ENCODE data around the gene SLC12A8.

Gene SLC12A8

DNA sequence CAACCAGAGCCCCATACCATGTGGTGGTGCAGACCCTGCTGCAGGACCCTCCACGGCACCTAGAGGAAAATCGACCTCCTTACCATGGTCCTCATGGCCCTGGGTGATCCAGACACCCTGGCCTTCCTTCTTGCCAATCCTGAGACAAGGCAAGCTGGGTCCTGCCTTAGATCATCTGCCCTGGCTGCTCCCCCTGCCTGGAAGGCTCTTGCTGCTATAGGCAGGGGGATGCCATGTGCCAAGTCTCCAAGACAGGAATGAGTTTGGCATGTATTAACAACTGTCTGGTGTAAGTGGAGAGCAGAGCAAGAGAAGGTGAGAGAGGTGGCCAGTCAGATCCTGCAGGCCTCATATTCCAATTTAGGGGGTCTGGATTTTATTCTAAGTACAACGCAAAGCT, 164.3 kb downstream of the SLC12A8 start:
- no peaks in the 10 kb centered on the region for H3K9me3 ChIP-seq (ENCODE audit: control insufficient read depth, low read length)
- no peaks in the 10 kb centered on the region for H3K27me3 ChIP-seq (ENCODE audit: control insufficient read depth, insufficient read depth, low read length)
- no peak overlapping the region for H3K4me2 ChIP-seq (ENCODE audit: low read length)
- TF ChIP-seq, protein P1, sequence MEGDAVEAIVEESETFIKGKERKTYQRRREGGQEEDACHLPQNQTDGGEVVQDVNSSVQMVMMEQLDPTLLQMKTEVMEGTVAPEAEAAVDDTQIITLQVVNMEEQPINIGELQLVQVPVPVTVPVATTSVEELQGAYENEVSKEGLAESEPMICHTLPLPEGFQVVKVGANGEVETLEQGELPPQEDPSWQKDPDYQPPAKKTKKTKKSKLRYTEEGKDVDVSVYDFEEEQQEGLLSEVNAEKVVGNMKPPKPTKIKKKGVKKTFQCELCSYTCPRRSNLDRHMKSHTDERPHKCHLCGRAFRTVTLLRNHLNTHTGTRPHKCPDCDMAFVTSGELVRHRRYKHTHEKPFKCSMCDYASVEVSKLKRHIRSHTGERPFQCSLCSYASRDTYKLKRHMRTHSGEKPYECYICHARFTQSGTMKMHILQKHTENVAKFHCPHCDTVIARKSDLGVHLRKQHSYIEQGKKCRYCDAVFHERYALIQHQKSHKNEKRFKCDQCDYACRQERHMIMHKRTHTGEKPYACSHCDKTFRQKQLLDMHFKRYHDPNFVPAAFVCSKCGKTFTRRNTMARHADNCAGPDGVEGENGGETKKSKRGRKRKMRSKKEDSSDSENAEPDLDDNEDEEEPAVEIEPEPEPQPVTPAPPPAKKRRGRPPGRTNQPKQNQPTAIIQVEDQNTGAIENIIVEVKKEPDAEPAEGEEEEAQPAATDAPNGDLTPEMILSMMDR (IDR thresholded peaks at IDR 0.05), result no peak
- H3K9ac ChIP-seq, result no peak overlapping the region
- no peaks in the 10 kb centered on the region for H3K4me1 ChIP-seq
- no peak overlapping the region for H3K27ac ChIP-seq
- no peak overlapping the region for H2AFZ ChIP-seq
- H3K36me3 ChIP-seq (ENCODE audit: control insufficient read depth, insufficient read depth, low read length), result no peaks in the 10 kb centered on the region
- peaks cover 2% of the 10 kb centered on the region for H3K79me2 ChIP-seq
- H3K4me3 ChIP-seq (ENCODE audit: low read depth, low read length), result no peak overlapping the region

DNA sequence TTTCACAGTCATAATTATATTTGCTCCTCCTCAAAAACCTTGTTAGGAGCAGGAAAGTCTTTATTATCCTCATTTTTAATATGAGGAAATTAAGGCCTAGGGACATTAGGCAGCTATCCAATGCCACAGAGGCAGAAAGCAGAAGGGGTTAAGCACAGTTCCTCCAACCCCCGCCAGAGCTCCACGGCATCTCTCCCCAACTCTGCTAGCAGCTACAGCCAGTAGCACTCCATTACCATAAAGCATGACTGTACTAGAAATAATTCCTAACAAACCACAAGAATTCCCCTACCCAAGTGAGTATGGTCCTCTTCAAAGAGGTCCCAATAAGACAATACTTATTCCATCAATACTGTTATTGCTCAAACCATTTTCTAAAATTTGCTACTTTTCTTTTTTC, 166.6 kb downstream of the SLC12A8 start:
- Histone ChIP-seq H3K79me2 (peaks cover 2% of the 10 kb centered on the region), H2AFZ (no peak overlapping the region), H3K4me3 (ENCODE audit: low read depth, low read length) (no peak overlapping the region), H3K27me3 (ENCODE audit: control insufficient read depth, insufficient read depth, low read length) (no peaks in the 10 kb centered on the region), H3K36me3 (ENCODE audit: control insufficient read depth, insufficient read depth, low read length) (no peaks in the 10 kb centered on the region), H3K9ac (no peak overlapping the region), H3K27ac (no peak overlapping the region), H3K4me2 (ENCODE audit: low read length) (no peak overlapping the region), H3K4me1 (no peaks in the 10 kb centered on the region), H3K9me3 (ENCODE audit: control insufficient read depth, low read length) (no peaks in the 10 kb centered on the region)
- TF ChIP-seq, protein P1 (IDR thresholded peaks at IDR 0.05), result no peak

DNA sequence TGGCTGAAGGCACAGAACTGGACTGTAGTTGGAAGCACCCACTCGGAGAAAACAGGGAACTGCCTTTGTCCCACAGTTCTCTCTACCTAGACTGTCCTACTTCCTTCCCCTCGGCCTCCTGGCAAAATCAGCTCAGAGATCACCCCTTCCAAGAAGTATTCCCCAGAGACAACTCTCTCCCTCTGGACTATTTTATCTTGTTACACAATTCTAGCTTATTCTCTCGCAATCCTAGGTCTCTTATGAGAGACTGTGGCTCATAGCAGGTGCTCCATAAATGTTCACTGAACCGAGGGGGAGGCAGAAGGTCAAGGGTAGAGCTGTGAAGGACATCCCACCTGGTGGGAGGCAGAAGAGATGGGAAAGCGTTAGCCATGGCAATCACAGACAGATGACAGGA, 167.4 kb downstream of the SLC12A8 start:
- Histone ChIP-seq H3K27ac (peak overlapping the region; percentile 49), H2AFZ (no peak overlapping the region), H3K79me2 (peaks cover 2% of the 10 kb centered on the region), H3K27me3 (ENCODE audit: control insufficient read depth, insufficient read depth, low read length) (no peaks in the 10 kb centered on the region), H3K36me3 (ENCODE audit: control insufficient read depth, insufficient read depth, low read length) (no peaks in the 10 kb centered on the region), H3K4me2 (ENCODE audit: low read length) (no peak overlapping the region), H3K9me3 (ENCODE audit: control insufficient read depth, low read length) (no peaks in the 10 kb centered on the region), H3K4me3 (ENCODE audit: low read depth, low read length) (no peak overlapping the region), H3K9ac (no peak overlapping the region), H3K4me1 (no peaks in the 10 kb centered on the region)
- TF ChIP-seq, protein P1 (IDR thresholded peaks at IDR 0.05), result no peak

DNA sequence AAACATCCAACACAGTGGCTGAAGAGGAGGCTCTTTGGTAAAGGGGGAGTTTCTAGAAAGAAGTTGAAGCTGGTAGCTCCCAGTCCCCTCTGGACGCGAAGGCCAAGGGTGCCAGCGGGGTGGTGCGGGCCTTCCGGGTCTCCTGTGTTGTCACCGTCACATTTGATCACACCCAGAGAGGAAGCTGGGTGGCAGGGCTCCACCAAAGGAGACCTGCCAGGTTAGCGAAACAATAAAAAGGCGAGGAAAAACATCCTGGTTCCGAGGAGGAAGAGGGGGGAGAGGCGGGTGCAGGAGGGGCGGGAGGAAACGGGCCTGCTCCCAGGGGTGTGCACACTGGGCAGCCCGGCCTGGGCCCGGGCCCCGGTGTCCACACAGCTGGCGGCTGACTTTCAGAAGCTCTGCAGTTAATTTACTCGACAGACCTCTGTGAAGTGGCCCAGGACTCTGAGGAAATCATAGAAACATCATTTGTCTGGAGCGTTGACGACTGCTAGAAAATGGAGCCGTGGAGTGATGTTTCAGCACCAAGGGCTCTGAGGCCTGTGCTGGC, 168.9 kb downstream of the SLC12A8 start:
- H3K9me3 ChIP-seq (ENCODE audit: control insufficient read depth, low read length), result no peaks in the 10 kb centered on the region
- peaks cover 2% of the 10 kb centered on the region for H3K79me2 ChIP-seq
- H3K4me2 ChIP-seq (ENCODE audit: low read length), result no peak overlapping the region
- no peaks in the 10 kb centered on the region for H3K36me3 ChIP-seq (ENCODE audit: control insufficient read depth, insufficient read depth, low read length)
- peak overlapping the region; percentile 68 for H3K27ac ChIP-seq
- no peak overlapping the region for H2AFZ ChIP-seq
- no peak overlapping the region for H3K9ac ChIP-seq
- TF ChIP-seq, protein P1 (IDR thresholded peaks at IDR 0.05), result no peak
- no peaks in the 10 kb centered on the region for H3K4me1 ChIP-seq
- no peaks in the 10 kb centered on the region for H3K27me3 ChIP-seq (ENCODE audit: control insufficient read depth, insufficient read depth, low read length)
- H3K4me3 ChIP-seq (ENCODE audit: low read depth, low read length), result no peak overlapping the region

DNA sequence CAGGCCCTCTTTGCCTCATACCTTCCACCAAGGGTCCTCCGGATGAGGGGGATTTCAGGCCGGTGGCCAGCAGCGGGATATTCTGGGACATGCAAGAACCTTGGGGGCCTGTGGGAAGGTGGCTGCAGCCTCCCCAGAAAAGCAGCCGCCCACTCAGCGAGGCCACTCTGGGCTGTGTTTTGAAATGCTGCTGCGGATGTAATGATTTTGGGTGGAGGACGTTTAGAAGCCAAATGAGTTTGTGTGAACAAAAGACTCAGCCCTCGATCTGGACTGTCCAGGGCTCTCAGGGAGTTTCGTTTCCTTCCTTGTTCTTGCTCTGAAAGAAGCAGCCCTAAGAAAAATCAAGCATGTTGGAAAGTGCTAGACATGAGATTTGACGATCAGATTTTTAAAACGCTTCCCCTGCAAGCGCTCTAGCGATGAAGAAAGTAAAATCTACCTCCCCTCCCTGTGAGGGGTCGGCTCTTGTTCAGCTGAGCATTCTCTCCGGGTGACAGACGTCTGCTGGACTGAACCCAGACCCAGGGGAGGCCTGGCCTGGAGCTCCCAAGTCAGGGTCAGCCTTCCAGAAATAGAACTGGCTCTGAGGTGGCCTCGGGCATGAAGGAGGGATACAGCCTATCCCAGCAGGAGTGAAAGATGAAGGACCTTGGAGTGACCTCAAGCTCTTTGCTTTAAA, 169.7 kb downstream of the SLC12A8 start:
- Histone ChIP-seq H3K79me2 (peaks cover 2% of the 10 kb centered on the region), H3K36me3 (ENCODE audit: control insufficient read depth, insufficient read depth, low read length) (no peaks in the 10 kb centered on the region), H3K9ac (no peak overlapping the region), H3K27me3 (ENCODE audit: control insufficient read depth, insufficient read depth, low read length) (no peaks in the 10 kb centered on the region), H3K4me3 (ENCODE audit: low read depth, low read length) (no peak overlapping the region), H3K9me3 (ENCODE audit: control insufficient read depth, low read length) (no peaks in the 10 kb centered on the region), H2AFZ (no peak overlapping the region), H3K4me1 (no peaks in the 10 kb centered on the region), H3K27ac (peak overlapping the region; percentile 68), H3K4me2 (ENCODE audit: low read length) (peak overlapping the region; percentile 6)
- TF ChIP-seq, protein P1 (IDR thresholded peaks at IDR 0.05), result no peak

All from parathyroid adenoma (tissue), 2 donors.